ENCODE measurements around the gene CD4. TPM values are rescaled to one million over a fixed set of nuclear protein-coding genes. Genes with fewer than 3 reads are reported as not detected.

Gene CD4
- total and polyA plus RNA-seq, 2 of the 4 experiments (the other 2 are of a cell fraction), result 5.7 to 15.0 TPM

- H3K9me3 ChIP-seq (ENCODE audit: control insufficient read depth, insufficient read depth, low read length), result no peaks in the 10 kb centered on the region
- H3K4me3 ChIP-seq (ENCODE audit: insufficient read depth, low read depth, low read length), result peak overlapping the region; percentile 12; the same call in 1 of the 2 replicates
- H3K23ac ChIP-seq (ENCODE audit: low read depth, low read length), result peak overlapping the region; percentile 99
- H3K4ac ChIP-seq (ENCODE audit: low read depth, low read length), result peak overlapping the region; percentile 99
- H2BK5ac ChIP-seq (ENCODE audit: low read depth, low read length, poor library complexity, severe bottlenecking), result peak overlapping the region; percentile 94
- in situ Hi-C loops (cut with MboI; ENCODE audit: low sequenced_read_pairs) (no loop called here), intact Hi-C loops (cut with micrococcal nuclease) (loop anchor here (1.0 to 10.0 kb wide), 2 partner anchors 11 to 149 kb away; partner anchors contain the start of gene MLF2), dilution Hi-C loops (cut with HindIII; ENCODE audit: low sequenced_read_pairs, unreplicated experiment) (no loop called here)
- H3K79me1 ChIP-seq (ENCODE audit: low read depth in 1 of 2, low read length in 2 of 2), result peaks cover 20 to 53% of the 10 kb centered on the region in 2 experiments
- DNase-seq, result peak; percentile 99
- H3K56ac ChIP-seq (ENCODE audit: extremely low read depth, insufficient read depth, low read length), result peak overlapping the region; percentile 90
- peak overlapping the region; percentile 90 for H3K27ac ChIP-seq (ENCODE audit: insufficient read depth, low read length)
- peak overlapping the region; percentile 98 for H2BK120ac ChIP-seq (ENCODE audit: low read depth, low read length)
- peak overlapping the region; percentile 68 for H3K9ac ChIP-seq (ENCODE audit: low read depth, low read length)
- no peaks in the 10 kb centered on the region for H3K27me3 ChIP-seq (ENCODE audit: control insufficient read depth, insufficient read depth, low read length)
- peak overlapping the region; percentile 97 for H3K14ac ChIP-seq (replicated peaks; ENCODE audit: low read depth, low read length)
- peak overlapping the region; percentile 84 for H3K18ac ChIP-seq (ENCODE audit: low read depth, low read length)
- no TSS peak for BruUV-seq (replicated peaks)
- H2AK9ac ChIP-seq (replicated peaks; ENCODE audit: low read depth, low read length, poor library complexity), result peak overlapping the region; percentile 99
- H2BK20ac ChIP-seq (ENCODE audit: low read depth, low read length), result peak overlapping the region; percentile 95
- peak overlapping the region; percentile 89 for H2AFZ ChIP-seq (replicated peaks; ENCODE audit: low read length, poor library complexity)
- peak overlapping the region; percentile 100 for H4K91ac ChIP-seq (ENCODE audit: insufficient read depth, low read depth, low read length)
- H2BK15ac ChIP-seq (ENCODE audit: low read depth, low read length), result peak overlapping the region; percentile 99
- H4K5ac ChIP-seq (ENCODE audit: low read depth, low read length), result peak overlapping the region; percentile 93
- H3K36me3 ChIP-seq (ENCODE audit: control insufficient read depth, insufficient read depth, low read length), result no peaks in the 10 kb centered on the region
- ChIA-PET POLR2A (ENCODE audit: unreplicated experiment) (interaction anchor here (0.6 to 0.8 kb wide), 2 partner anchors 11 to 54 kb away, joined by 3 to 4 read pairs; partner anchors contain the start of gene MLF2), CTCF (interaction anchor here (1.6 to 3.2 kb wide), 2 partner anchors 11 kb away, joined by 9 to 27 read pairs; partner anchors contain the start of gene MLF2)
- H3K4me1 ChIP-seq (ENCODE audit: control insufficient read depth, insufficient read depth, low read length), result peaks cover 21% of the 10 kb centered on the region
- WGBS, 2 experiments (ENCODE audit: extremely low coverage in 2 of 2, insufficient read length in 1 of 2), result 3% methylated on average over 8 of the region's 16 CpGs; no CpG with 5 or more reads in 1 of the 2 experiments
- peak overlapping the region; percentile 99 for H2AK5ac ChIP-seq (ENCODE audit: low read depth, low read length)
- TF ChIP-seq MXI1 (IDR thresholded peaks at IDR 0.05; ENCODE audit: borderline replicate concordance, low read depth, low read length) (no peak), BHLHE40 (IDR thresholded peaks at IDR 0.05; ENCODE audit: low read depth, low read length) (no peak), RFX5 (IDR thresholded peaks at IDR 0.05; ENCODE audit: low read depth, low read length) (peak; percentile 99), CEBPB (IDR thresholded peaks at IDR 0.05; ENCODE audit: low read depth, low read length) (peak; percentile 45; the same call in 1 of the 2 replicates), RCOR1 (IDR thresholded peaks at IDR 0.05; ENCODE audit: insufficient replicate concordance, low read length) (no peak), FOS (IDR thresholded peaks at IDR 0.05; ENCODE audit: low read depth, low read length) (no peak), MAZ (IDR thresholded peaks at IDR 0.05; ENCODE audit: borderline replicate concordance, low read depth, low read length) (peak; percentile 92)
- H4K8ac ChIP-seq (ENCODE audit: low read depth in 2 of 2, low read length in 2 of 2), result peak overlapping the region; percentile 95 to 99
- ATAC-seq (ENCODE audit: low read depth), result peak; percentile 82
- peaks cover 24% of the 10 kb centered on the region for H4K20me1 ChIP-seq (ENCODE audit: insufficient read depth, low read length)
- H3K9me1 ChIP-seq (ENCODE audit: insufficient read depth, low read length), result peaks cover 18% of the 10 kb centered on the region
- peak overlapping the region; percentile 57 for H3K4me2 ChIP-seq (ENCODE audit: low read depth, low read length)
Observed at GRCh38 chr12:6764011-6764828, 25.1 kb upstream of the CD4 start.
